Fibroblast of the aortic adventitia (primary cell): ENCODE results near the gene RSPO3. TPM values are rescaled to one million over a fixed set of nuclear protein-coding genes. Genes with fewer than 3 reads are reported as not detected.
A peak's percentile ranks its signal among the peaks of the same experiment; 100 is the strongest.

Experiments used
- DNase-seq: peaks from one replicate; pipeline ENCODE4 v3.0.0-alpha.2; 2010; ENCODE audit warnings: low read depth
- H3K4me3 ChIP-seq: 2 replicates; pipeline ENCODE4 v1.5.1; 2011; ENCODE audit warnings: low read depth, mild to moderate bottlenecking, control low read depth, low read length, moderate library complexity
- CTCF ChIP-seq: IDR thresholded peaks from 2 replicates; pipeline ENCODE4 v1.5.1; 2011; ENCODE audit warnings: mild to moderate bottlenecking, low read length, control low read depth, inconsistent platforms; ENCODE audit not compliant: insufficient read depth
- total RNA-seq: library from RNA; depleted of rRNA; stranded (reverse); fragments of >200 nt; gene quantifications from 2 replicates; pipeline ENCODE4 v1.2.3, GENCODE V29; 2012; ENCODE audit warnings: low replicate concordance

RSPO3 gene
- total RNA-seq, 1 donor, result 2.5 TPM

GRCh38 chr6:127192911-127193541, 74.6 kb downstream of the RSPO3 start:
- H3K4me3 ChIP-seq, result no peak overlapping the region
- peak; percentile 87 for DNase-seq
- no peak for TF ChIP-seq CTCF

GRCh38 chr6:127195833-127196232, 77.4 kb downstream of the RSPO3 start:
- no peak for DNase-seq
- TF ChIP-seq CTCF, result no peak
- H3K4me3 ChIP-seq, result no peak overlapping the region

- H3K4me3 ChIP-seq, result no peak overlapping the region
- no peak for TF ChIP-seq CTCF
- peak; percentile 56 for DNase-seq
Measured at GRCh38 chr6:127198549-127198948, 80.1 kb downstream of the RSPO3 start.

- DNase-seq, result no peak
- TF ChIP-seq CTCF, result no peak
- no peak overlapping the region for H3K4me3 ChIP-seq
Measured at GRCh38 chr6:127199470-127199869, 81.0 kb downstream of the RSPO3 start.

GRCh38 chr6:127200114-127200513, 81.6 kb downstream of the RSPO3 start:
- no peak for DNase-seq
- no peak for TF ChIP-seq CTCF
- no peak overlapping the region for H3K4me3 ChIP-seq

- peak; percentile 59 for DNase-seq
- no peak overlapping the region for H3K4me3 ChIP-seq
- TF ChIP-seq CTCF, result no peak
Measured at GRCh38 chr6:127201321-127201720, 82.8 kb downstream of the RSPO3 start.

- no peak for DNase-seq
- H3K4me3 ChIP-seq, result no peak overlapping the region
- no peak for TF ChIP-seq CTCF
Measured at GRCh38 chr6:127202676-127203075, 84.2 kb downstream of the RSPO3 start.
